Peyer's patch (tissue), 4 donors: ENCODE measurements around the gene POLR1B. TPM values are rescaled to one million over a fixed set of nuclear protein-coding genes. Genes with fewer than 3 reads are reported as not detected.
"Not testable (repeated sequence)": the region's sequence is repeated elsewhere in the genome, so short reads cannot be mapped to it uniquely, and the experiment has no call there.

Experiments
- DNase-seq, 3 donors: peaks; one replicate each; pipeline ENCODE4 v3.0.0-alpha.2; 2017 to 2019
- H3K27ac ChIP-seq, 4 donors: fragments of 200-600 bp; sonication (generic); one replicate each; pipeline ENCODE4 v1.5.1; 2016 to 2019
- H3K27me3 ChIP-seq, 2 donors: fragments of 200-600 bp; sonication (generic); one replicate each; pipeline ENCODE4 v1.5.1; 2019
- H3K36me3 ChIP-seq, 3 donors: fragments of 200-600 bp; sonication (generic); one replicate each; pipeline ENCODE4 v1.5.1; 2016 to 2019
- H3K4me1 ChIP-seq, 4 donors: fragments of 200-600 bp; sonication (generic); one replicate each; pipeline ENCODE4 v1.5.1; 2016 to 2019
- H3K4me3 ChIP-seq, 4 donors: fragments of 200-600 bp; sonication (generic); 1 replicate in 3 of 4; 2 replicates in 1 of 4; pipeline ENCODE4 v1.5.1; 2016 to 2019; ENCODE audit warnings: mild to moderate bottlenecking in 1 of 4
- H3K9me3 ChIP-seq, 4 donors: fragments of 200-600 bp; sonication (generic); one replicate each; pipeline ENCODE4 v1.5.1; 2016 to 2019; ENCODE audit warnings: mild to moderate bottlenecking in 1 of 4
- CTCF ChIP-seq, 6 experiments: fragments of 450-650 bp in 4 of 6; fragments of 200-600 bp in 2 of 6; sonication (generic) in 1 of 6; IDR thresholded peaks; one replicate each; pipeline ENCODE4 v1.5.1; 2017 to 2019; ENCODE audit warnings: antibody characterized with exemption in 6 of 6, mild to moderate bottlenecking in 3 of 6, moderate library complexity in 1 of 6
- POLR2A ChIP-seq, 2 donors: fragments of 450-650 bp; IDR thresholded peaks; one replicate each; pipeline ENCODE4 v1.5.1; 2017; ENCODE audit warnings: antibody characterized with exemption in 2 of 2, mild to moderate bottlenecking in 2 of 2, moderate library complexity in 2 of 2
- total RNA-seq, 4 donors: library from RNA; depleted of rRNA; stranded (reverse); fragments of >200 nt; gene quantifications; one replicate each; pipeline ENCODE4 v1.1.0, GENCODE V29; 2016

Gene POLR1B
- total RNA-seq: 10 to 100 TPM in 2 of 4 donors, 1 to 10 TPM in 2; 7.5 to 15.8 (median 10.0) TPM

- Histone ChIP-seq H3K4me1 (peaks cover 0 to 18% (median 4%) of the 10 kb centered on the region in 4 donors), H3K4me3 (peak within 1 kb of the TSS; percentile 63 to 93 (median 82)), H3K27me3 (no peaks in the 10 kb centered on the region), H3K9me3 (no peaks in the 10 kb centered on the region), H3K27ac (peak within 1 kb of the TSS; percentile 83 to 91 (median 88)), H3K36me3 (peaks cover 0 to 13% (median 0%) of the 10 kb centered on the region in 3 donors)
- TF ChIP-seq CTCF (IDR thresholded peaks at IDR 0.05): peak in 1 of 6 experiments; percentile 13
- peak in 1 of 2 donors; percentile 5 for TF ChIP-seq POLR2A (IDR thresholded peaks at IDR 0.05)
- DNase-seq: peak; percentile 83 to 91 (median 90)
Observed at GRCh38 chr2:112542123-112542983, at the start of gene POLR1B. Gene POLR1B (plus strand): TSS chr2:112542465. CDS start chr2:112542495, 30 bp downstream.

- no peak overlapping the region for H3K27ac ChIP-seq
- H3K4me1 ChIP-seq: peaks cover 0 to 13% (median 0%) of the 10 kb centered on the region in 4 donors
- no peaks in the 10 kb centered on the region for H3K27me3 ChIP-seq
- H3K9me3 ChIP-seq: no peaks in the 10 kb centered on the region
- H3K36me3 ChIP-seq: peaks cover 0 to 3% (median 0%) of the 10 kb centered on the region in 3 donors
- no peak for TF ChIP-seq CTCF (IDR thresholded peaks at IDR 0.05)
- TF ChIP-seq POLR2A (IDR thresholded peaks at IDR 0.05): no peak
- H3K4me3 ChIP-seq: no peak overlapping the region
- DNase-seq: no peak
Observed at GRCh38 chr2:112493048-112493447, 49.2 kb upstream of the POLR1B start.

GRCh38 chr2:112493858-112494648 is 48.2 kb upstream of the POLR1B start:
- Histone ChIP-seq H3K4me1 (peaks cover 0 to 13% (median 0%) of the 10 kb centered on the region in 4 donors), H3K27me3 (no peaks in the 10 kb centered on the region), H3K9me3 (no peaks in the 10 kb centered on the region), H3K36me3 (peaks cover 0 to 3% (median 0%) of the 10 kb centered on the region in 3 donors), H3K4me3 (no peak overlapping the region), H3K27ac (peak overlapping the region in 1 of 4 donors; percentile 60)
- TF ChIP-seq POLR2A (IDR thresholded peaks at IDR 0.05) (no peak), CTCF (IDR thresholded peaks at IDR 0.05) (no peak)
- peak in 1 of 3 donors; percentile 63 for DNase-seq

- no peak for DNase-seq
- TF ChIP-seq CTCF (IDR thresholded peaks at IDR 0.05) (no peak), POLR2A (IDR thresholded peaks at IDR 0.05) (no peak)
Observed at GRCh38 chr2:112494828-112495227, 47.4 kb upstream of the POLR1B start.

GRCh38 chr2:112495878-112496277 is 46.4 kb upstream of the POLR1B start:
- not testable (repeated sequence) for DNase-seq, H3K9me3 ChIP-seq, H3K4me3 ChIP-seq, H3K27me3 ChIP-seq, H3K36me3 ChIP-seq, H3K27ac ChIP-seq
- peaks cover 0 to 13% (median 0%) of the 10 kb centered on the region in 4 donors for H3K4me1 ChIP-seq

More at GRCh38 chr2:112494828-112495227, 47.4 kb upstream of the POLR1B start:
- Histone ChIP-seq H3K27me3 (no peaks in the 10 kb centered on the region), H3K4me3 (no peak overlapping the region), H3K27ac (no peak overlapping the region), H3K4me1 (peaks cover 0 to 13% (median 0%) of the 10 kb centered on the region in 4 donors), H3K36me3 (peaks cover 0 to 3% (median 0%) of the 10 kb centered on the region in 3 donors), H3K9me3 (no peaks in the 10 kb centered on the region)
